HS-27A (cell line): ENCODE data around the gene C19orf47.

Experiments used
- DNase-seq: peaks from one replicate; pipeline ENCODE4 v3.0.0-alpha.2; 2012; ENCODE audit warnings: low read depth, missing footprints

The C19orf47 gene

GRCh38 chr19:40348125-40348913, at the start of gene C19orf47, which contains the start of gene PLD3:
TSS of gene C19orf47 (minus strand) at chr19:40348397. CDS start at chr19:40341857, 6,540 bp downstream.
TSS of gene PLD3 (plus strand) at chr19:40348695. CDS start at chr19:40366484, 17,789 bp downstream.
- DNase-seq = peak; percentile 99

GRCh38 chr19:40397568-40397906, 49.3 kb upstream of the C19orf47 start:
- DNase-seq = no peak

- no peak for DNase-seq
These were observed 48.8 kb upstream of the C19orf47 start for GRCh38 chr19:40396886-40397567.

- DNase-seq = no peak
These were observed 47.8 kb upstream of the C19orf47 start for GRCh38 chr19:40395956-40396355.

GRCh38 chr19:40394816-40395210, 46.6 kb upstream of the C19orf47 start:
- DNase-seq = no peak

GRCh38 chr19:40393894-40394815, 46.0 kb upstream of the C19orf47 start:
- DNase-seq = no peak

- no peak for DNase-seq
These were observed 44.8 kb upstream of the C19orf47 start for GRCh38 chr19:40392894-40393517.

GRCh38 chr19:40392123-40392522, 43.9 kb upstream of the C19orf47 start:
- no peak for DNase-seq

- DNase-seq = no peak
These were observed 42.0 kb upstream of the C19orf47 start, which contains the start of gene HIPK4 for GRCh38 chr19:40390084-40390742. TSS of gene HIPK4 (minus strand) at chr19:40390181. CDS start at chr19:40389902, 279 bp downstream.

GRCh38 chr19:40389404-40390083, 41.3 kb upstream of the C19orf47 start:
- no peak for DNase-seq

- no peak for DNase-seq
These were observed 40.3 kb upstream of the C19orf47 start for GRCh38 chr19:40388481-40388880.

GRCh38 chr19:40387155-40387554, 39.0 kb upstream of the C19orf47 start:
- no peak for DNase-seq

- DNase-seq = no peak
These were observed 35.6 kb upstream of the C19orf47 start for GRCh38 chr19:40383668-40384248.

GRCh38 chr19:40381321-40381720, 33.1 kb upstream of the C19orf47 start:
- DNase-seq = no peak

- DNase-seq = no peak
These were observed 32.2 kb upstream of the C19orf47 start for GRCh38 chr19:40380199-40381037.

- no peak for DNase-seq
These were observed 31.4 kb upstream of the C19orf47 start for GRCh38 chr19:40379446-40380198.

- no peak for DNase-seq
These were observed 30.3 kb upstream of the C19orf47 start for GRCh38 chr19:40378509-40378908.

GRCh38 chr19:40377876-40378385, 29.7 kb upstream of the C19orf47 start:
- DNase-seq = no peak
